ENCODE results near the gene DNM1L. TPM values are rescaled to one million over a fixed set of nuclear protein-coding genes. Genes with fewer than 3 reads are reported as not detected.

Gene DNM1L
- total RNA-seq, 1 donor from 2014 or later: 96.2 TPM

Other genes with a start within 250 kb of the DNM1L start
- 37.5 and 65.4 TPM in 2 replicates for gene YARS2, start 76.6 kb downstream of the DNM1L start, total RNA-seq
- gene PKP2, start 217.5 kb downstream of the DNM1L start, total RNA-seq: 6.5 and 13.4 TPM in 2 replicates

Measured in epithelial cell of proximal tubule (primary cell).